ENCODE measurements around the gene S100A9.

DNA sequence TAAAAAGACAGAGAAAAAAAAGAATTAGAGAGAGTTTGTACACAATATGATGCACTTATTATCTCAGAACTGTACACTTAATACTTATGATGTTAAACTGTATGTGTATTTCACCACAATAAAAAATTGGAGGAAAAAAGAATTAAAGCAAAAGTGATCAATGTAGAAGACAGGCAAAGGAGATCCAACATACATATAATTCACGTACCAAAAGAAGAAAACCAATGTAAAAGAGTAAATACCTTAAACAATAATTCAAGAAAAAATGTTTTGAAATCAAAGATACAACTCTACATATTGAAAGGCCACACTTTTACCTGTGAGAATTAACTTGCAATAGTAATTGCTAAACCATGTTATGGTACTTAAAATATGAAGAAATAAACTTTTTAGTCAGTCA lies 35.1 kb upstream of the S100A9 start:
- TF ChIP-seq, protein P1, sequence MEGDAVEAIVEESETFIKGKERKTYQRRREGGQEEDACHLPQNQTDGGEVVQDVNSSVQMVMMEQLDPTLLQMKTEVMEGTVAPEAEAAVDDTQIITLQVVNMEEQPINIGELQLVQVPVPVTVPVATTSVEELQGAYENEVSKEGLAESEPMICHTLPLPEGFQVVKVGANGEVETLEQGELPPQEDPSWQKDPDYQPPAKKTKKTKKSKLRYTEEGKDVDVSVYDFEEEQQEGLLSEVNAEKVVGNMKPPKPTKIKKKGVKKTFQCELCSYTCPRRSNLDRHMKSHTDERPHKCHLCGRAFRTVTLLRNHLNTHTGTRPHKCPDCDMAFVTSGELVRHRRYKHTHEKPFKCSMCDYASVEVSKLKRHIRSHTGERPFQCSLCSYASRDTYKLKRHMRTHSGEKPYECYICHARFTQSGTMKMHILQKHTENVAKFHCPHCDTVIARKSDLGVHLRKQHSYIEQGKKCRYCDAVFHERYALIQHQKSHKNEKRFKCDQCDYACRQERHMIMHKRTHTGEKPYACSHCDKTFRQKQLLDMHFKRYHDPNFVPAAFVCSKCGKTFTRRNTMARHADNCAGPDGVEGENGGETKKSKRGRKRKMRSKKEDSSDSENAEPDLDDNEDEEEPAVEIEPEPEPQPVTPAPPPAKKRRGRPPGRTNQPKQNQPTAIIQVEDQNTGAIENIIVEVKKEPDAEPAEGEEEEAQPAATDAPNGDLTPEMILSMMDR (IDR thresholded peaks at IDR 0.05; ENCODE audit: low read depth, low read length, poor library complexity, severe bottlenecking) = no peak
- TF ChIP-seq EZH2phosphoT487 (IDR thresholded peaks at IDR 0.05; ENCODE audit: borderline replicate concordance, low read length) = no peak

Data from DOHH2 (cell line).